ENCODE measurements around the gene ZNF805. TPM values are rescaled to one million over a fixed set of nuclear protein-coding genes. Genes with fewer than 3 reads are reported as not detected.
A peak's percentile ranks its signal among the peaks of the same experiment; 100 is the strongest.

The ZNF805 gene
- total and polyA plus RNA-seq, 2 of the 13 experiments (the other 11 are each of a cell fraction or from before 2014, with no cell fraction given): 5.1 to 12.8 TPM

- peak; percentile 80 for TF ChIP-seq ZFY (CRISPR knock-in tag; IDR thresholded peaks at IDR 0.05)
- no peak for TF ChIP-seq ZNF619 (CRISPR knock-in tag; IDR thresholded peaks at IDR 0.05)
- peak; percentile 44; the same call in 1 of the 2 replicates for TF ChIP-seq ZNF770 (CRISPR knock-in tag; IDR thresholded peaks at IDR 0.05)
- peak; percentile 47 for TF ChIP-seq STAG1 (CRISPR knock-in tag; IDR thresholded peaks at IDR 0.05)
- TF ChIP-seq NAIF1 (CRISPR knock-in tag; IDR thresholded peaks at IDR 0.05; ENCODE audit: borderline replicate concordance): peak; percentile 81; the same call in 1 of the 2 replicates
- peak; percentile 11; the same call in 1 of the 2 replicates for TF ChIP-seq ZNF784 (CRISPR knock-in tag; IDR thresholded peaks at IDR 0.05; ENCODE audit: borderline replicate concordance)
- TF ChIP-seq ZZZ3 (CRISPR knock-in tag; IDR thresholded peaks at IDR 0.05; ENCODE audit: borderline replicate concordance): no peak
- no peak for TF ChIP-seq SUZ12 (IDR thresholded peaks at IDR 0.05; ENCODE audit: low read depth, low read length)
- TF ChIP-seq ZBTB43 (CRISPR knock-in tag; conservative IDR thresholded peaks at IDR 0.05): peak; percentile 87
- no peak for TF ChIP-seq CCAR2 (optimal IDR thresholded peaks at IDR 0.05; ENCODE audit: low read depth, low read length)
- 0 out of 2 replicates have a peak, but pooled peaks have one; percentile 57 for TF ChIP-seq SOX13 (IDR thresholded peaks at IDR 0.05)
- TF ChIP-seq SOX13 (CRISPR knock-in tag; conservative IDR thresholded peaks at IDR 0.05 in 1 of 2, IDR thresholded peaks at IDR 0.05 in 1 of 2): peak in 1 of 2 experiments; percentile 74; a peak in 2 of 4 replicates
- peak; percentile 41 for TF ChIP-seq KAT8 (CRISPR knock-in tag; IDR thresholded peaks at IDR 0.05)
- TF ChIP-seq ZNF777 (CRISPR knock-in tag; IDR thresholded peaks at IDR 0.05): peak; percentile 53; the same call in 1 of the 2 replicates
- TF ChIP-seq ETV5 (CRISPR knock-in tag; IDR thresholded peaks at IDR 0.05; ENCODE audit: borderline replicate concordance): peak; percentile 94
- TF ChIP-seq ZSCAN9 (CRISPR knock-in tag; IDR thresholded peaks at IDR 0.05; ENCODE audit: borderline replicate concordance): peak; percentile 82; the same call in 1 of the 2 replicates
- TF ChIP-seq ZUFSP (CRISPR knock-in tag; IDR thresholded peaks at IDR 0.05; ENCODE audit: borderline replicate concordance): no peak
- peak; percentile 88 for TF ChIP-seq SNAPC2 (CRISPR knock-in tag; IDR thresholded peaks at IDR 0.05)
- no peak for TF ChIP-seq ZNF468 (CRISPR knock-in tag; IDR thresholded peaks at IDR 0.05)
- peak; percentile 89 for TF ChIP-seq DRAP1 (CRISPR knock-in tag; IDR thresholded peaks at IDR 0.05)
- 0 out of 2 replicates have a peak, but pooled peaks have one; percentile 5 for TF ChIP-seq RNF219 (CRISPR knock-in tag; IDR thresholded peaks at IDR 0.05)
Observed at GRCh38 chr19:57279418-57280164, 39.2 kb downstream of the ZNF805 start (continued).

Data from HepG2 (cell line).